Measurements from ENCODE around the gene MARCHF11. TPM values are rescaled to one million over a fixed set of nuclear protein-coding genes. Genes with fewer than 3 reads are reported as not detected.

MARCHF11 gene
- total and polyA plus RNA-seq, 2 of the 4 experiments (the other 2 are of a cell fraction) = not detected

GRCh38 chr5:16043349-16043965 lies 136.1 kb downstream of the MARCHF11 start:
- H3K9me1 ChIP-seq (ENCODE audit: insufficient read depth, low read length) = no peaks in the 10 kb centered on the region
- H3K27me3 ChIP-seq (ENCODE audit: control insufficient read depth, insufficient read depth, low read length) = no peaks in the 10 kb centered on the region
- H2BK15ac ChIP-seq (ENCODE audit: low read depth, low read length) = no peak overlapping the region
- TF ChIP-seq CTCF (conservative IDR thresholded peaks at IDR 0.05; ENCODE audit: low read depth, low read length) (no peak), CHD1 (IDR thresholded peaks at IDR 0.05; ENCODE audit: low read depth, low read length) (no peak)
- no peak overlapping the region for H3K18ac ChIP-seq (ENCODE audit: low read depth, low read length)
- in situ Hi-C loops (cut with MboI; ENCODE audit: low sequenced_read_pairs) = no loop called here
- intact Hi-C loops (cut with micrococcal nuclease) = no loop called here
- no peaks in the 10 kb centered on the region for H3K4me1 ChIP-seq (ENCODE audit: control insufficient read depth, insufficient read depth, low read length)
- ATAC-seq (ENCODE audit: low read depth) = no peak
- H3K9me3 ChIP-seq (ENCODE audit: control insufficient read depth, insufficient read depth, low read length) = no peaks in the 10 kb centered on the region
- no TSS peak for BruUV-seq (replicated peaks)
- H4K91ac ChIP-seq (ENCODE audit: insufficient read depth, low read depth, low read length) = no peak overlapping the region
- DNase-seq = no peak
- H3K36me3 ChIP-seq (ENCODE audit: control insufficient read depth, insufficient read depth, low read length) = no peaks in the 10 kb centered on the region
- POLR2A ChIA-PET (ENCODE audit: unreplicated experiment) = no interaction called here
- no peak overlapping the region for H3K56ac ChIP-seq (ENCODE audit: extremely low read depth, insufficient read depth, low read length)
- H3K4me3 ChIP-seq (ENCODE audit: insufficient read depth, low read depth, low read length) = no peak overlapping the region
- no peak overlapping the region for H3K4ac ChIP-seq (ENCODE audit: low read depth, low read length)
- H3K9ac ChIP-seq (ENCODE audit: low read depth, low read length) = no peak overlapping the region
- dilution Hi-C loops (cut with HindIII; ENCODE audit: low sequenced_read_pairs, unreplicated experiment) = no loop called here
- H4K5ac ChIP-seq (ENCODE audit: low read depth, low read length) = no peak overlapping the region
- no peaks in the 10 kb centered on the region for H3K79me1 ChIP-seq (ENCODE audit: low read depth in 1 of 2, low read length in 2 of 2)
- no peak overlapping the region for H2AK5ac ChIP-seq (ENCODE audit: low read depth, low read length)
- no peak overlapping the region for H2BK5ac ChIP-seq (ENCODE audit: low read depth, low read length, poor library complexity, severe bottlenecking)
- no peak overlapping the region for H4K8ac ChIP-seq (ENCODE audit: low read depth in 2 of 2, low read length in 2 of 2)
- no peak overlapping the region for H2BK120ac ChIP-seq (ENCODE audit: low read depth, low read length)
- no CpG with 5 or more reads among the region's 5 CpGs for WGBS, 2 experiments (ENCODE audit: extremely low coverage in 2 of 2, insufficient read length in 1 of 2)
- H2AFZ ChIP-seq (replicated peaks; ENCODE audit: low read length, poor library complexity) = no peak overlapping the region
- H3K23ac ChIP-seq (ENCODE audit: low read depth, low read length) = no peak overlapping the region
- H4K20me1 ChIP-seq (ENCODE audit: insufficient read depth, low read length) = no peaks in the 10 kb centered on the region
- CTCF ChIA-PET = no interaction called here
- H2AK9ac ChIP-seq (replicated peaks; ENCODE audit: low read depth, low read length, poor library complexity) = no peak overlapping the region
- H2BK20ac ChIP-seq (ENCODE audit: low read depth, low read length) = no peak overlapping the region
- no peak overlapping the region for H3K14ac ChIP-seq (replicated peaks; ENCODE audit: low read depth, low read length)
- no peak overlapping the region for H3K4me2 ChIP-seq (ENCODE audit: low read depth, low read length)
- H3K27ac ChIP-seq (ENCODE audit: insufficient read depth, low read length) = no peak overlapping the region
